ENCODE data around the gene IKZF4. TPM values are rescaled to one million over a fixed set of nuclear protein-coding genes. Genes with fewer than 3 reads are reported as not detected.

IKZF4 gene
- total RNA-seq, 2 experiments from 2014 or later = 2.5 to 5.0 TPM

- peaks cover 9% of the 10 kb centered on the region for H3K36me3 Mint-ChIP-seq (ENCODE audit: low read depth)
- H3K27ac ChIP-seq (ENCODE audit: low read depth in 1 of 2, low read length in 2 of 2) = peak overlapping the region; percentile 67 to 82
- peaks cover 17% of the 10 kb centered on the region for H3K4me1 Mint-ChIP-seq (ENCODE audit: low read depth)
- H3K9me3 Mint-ChIP-seq = no peaks in the 10 kb centered on the region
- H3K4me3 Mint-ChIP-seq = no peak overlapping the region
- ChIA-PET CTCF (interaction anchor here (0.9 to 2.9 kb wide), 6 partner anchors 23 to 664 kb away, joined by 3 to 18 read pairs (median 5); partner anchors contain the start of genes PYM1 and SUOX), POLR2A (interaction anchor here (0.7 to 2.9 kb wide), 52 partner anchors 8 to 1693 kb away, joined by 3 to 80 read pairs (median 6); partner anchors contain the start of genes BLOC1S1, CBX5, CNPY2 and DGKA)
- no peak overlapping the region for H3K27ac Mint-ChIP-seq
- peaks cover 12% of the 10 kb centered on the region for H3K36me3 ChIP-seq (ENCODE audit: insufficient read depth, low read length)
- intact Hi-C loops (cut with DNase I, micrococcal nuclease) = loop anchor here in 1 of 2 experiments (1.0 kb wide), 1 partner anchor 44 kb away; no protein-coding TSS in a partner anchor
- peak overlapping the region; percentile 68 for H3K4me3 ChIP-seq (ENCODE audit: low read length)
- peaks cover 27% of the 10 kb centered on the region for H3K4me1 ChIP-seq (ENCODE audit: insufficient read depth, low read length)
- TF ChIP-seq CTCF (IDR thresholded peaks at IDR 0.05) = no peak
- H3K9me3 ChIP-seq (ENCODE audit: control insufficient read depth in 1 of 2, insufficient read depth in 1 of 2, low read length in 2 of 2) = no peaks in the 10 kb centered on the region
- no peaks in the 10 kb centered on the region for H3K27me3 ChIP-seq (ENCODE audit: control insufficient read depth in 1 of 2, insufficient read depth in 2 of 2, low read length in 2 of 2)
- H3K27me3 Mint-ChIP-seq = no peaks in the 10 kb centered on the region
- ATAC-seq (ENCODE audit: poor library complexity) (no peak), DNase-seq (no peak)
Measured at GRCh38 chr12:55972911-55973598, 47.8 kb upstream of the IKZF4 start.

- no peak for TF ChIP-seq CTCF (IDR thresholded peaks at IDR 0.05)
- DNase-seq (peak; percentile 92 to 100 (median 96)), ATAC-seq (ENCODE audit: poor library complexity) (peak; percentile 86)
- Mint-ChIP-seq H3K4me3 (no peak within 1 kb of the TSS), H3K27me3 (no peaks in the 10 kb centered on the region), H3K9me3 (no peaks in the 10 kb centered on the region), H3K4me1 (ENCODE audit: low read depth) (peaks cover 18% of the 10 kb centered on the region), H3K27ac (no peak within 1 kb of the TSS), H3K36me3 (ENCODE audit: low read depth) (peaks cover 13% of the 10 kb centered on the region)
- peak within 1 kb of the TSS; percentile 82 to 86 for H3K27ac ChIP-seq (ENCODE audit: low read depth in 1 of 2, low read length in 2 of 2)
- ChIA-PET POLR2A (interaction anchor here (0.6 to 2.9 kb wide), 64 partner anchors 9 to 1693 kb away, joined by 3 to 80 read pairs (median 5); partner anchors contain the start of genes BLOC1S1, CBX5, CNPY2 and COQ10A), CTCF (interaction anchor here (0.9 to 2.9 kb wide), 10 partner anchors 22 to 663 kb away, joined by 3 to 18 read pairs (median 5); partner anchors contain the start of genes ORMDL2, PYM1, SARNP and SUOX)
- H3K27me3 ChIP-seq (ENCODE audit: control insufficient read depth in 1 of 2, insufficient read depth in 2 of 2, low read length in 2 of 2) = no peaks in the 10 kb centered on the region
- H3K4me1 ChIP-seq (ENCODE audit: insufficient read depth, low read length) = peaks cover 26% of the 10 kb centered on the region
- no peaks in the 10 kb centered on the region for H3K9me3 ChIP-seq (ENCODE audit: control insufficient read depth in 1 of 2, insufficient read depth in 1 of 2, low read length in 2 of 2)
- H3K36me3 ChIP-seq (ENCODE audit: insufficient read depth, low read length) = peaks cover 12% of the 10 kb centered on the region
- intact Hi-C loops (cut with DNase I, micrococcal nuclease) = loop anchor here (1.0 to 2.0 kb wide), 2 partner anchors 43 to 44 kb away; partner anchors contain the start of gene DGKA (in 1 of the 2)
- peak within 1 kb of the TSS; percentile 74 for H3K4me3 ChIP-seq (ENCODE audit: low read length)
Measured at GRCh38 chr12:55973599-55974307, 47.1 kb upstream of the IKZF4 start, which contains the start of gene RAB5B. Gene RAB5B (plus strand): TSS chr12:55974078. CDS start chr12:55986961, 12,883 bp downstream.

GRCh38 chr12:55974308-55974730, 46.5 kb upstream of the IKZF4 start:
- H3K9me3 Mint-ChIP-seq = no peaks in the 10 kb centered on the region
- peaks cover 23% of the 10 kb centered on the region for H3K4me1 Mint-ChIP-seq (ENCODE audit: low read depth)
- peak overlapping the region; percentile 62 to 86 for H3K27ac ChIP-seq (ENCODE audit: low read depth in 1 of 2, low read length in 2 of 2)
- peak in 8 of 14 experiments; percentile 19 to 67 (median 38) for DNase-seq
- H3K9me3 ChIP-seq (ENCODE audit: control insufficient read depth in 1 of 2, insufficient read depth in 1 of 2, low read length in 2 of 2) = no peaks in the 10 kb centered on the region
- H3K36me3 Mint-ChIP-seq (ENCODE audit: low read depth) = peaks cover 19% of the 10 kb centered on the region
- no peaks in the 10 kb centered on the region for H3K27me3 Mint-ChIP-seq
- no peaks in the 10 kb centered on the region for H3K27me3 ChIP-seq (ENCODE audit: control insufficient read depth in 1 of 2, insufficient read depth in 2 of 2, low read length in 2 of 2)
- no peak for ATAC-seq (ENCODE audit: poor library complexity)
- no peak for TF ChIP-seq CTCF (IDR thresholded peaks at IDR 0.05)
- ChIA-PET POLR2A (interaction anchor here (0.6 to 2.9 kb wide), 63 partner anchors 8 to 1694 kb away, joined by 3 to 80 read pairs (median 5); partner anchors contain the start of genes BLOC1S1, CBX5, CNPY2 and COQ10A), CTCF (interaction anchor here (0.8 to 2.9 kb wide), 10 partner anchors 22 to 662 kb away, joined by 3 to 18 read pairs (median 4); partner anchors contain the start of genes ORMDL2, PYM1, SARNP and SMARCC2)
- H3K4me3 ChIP-seq (ENCODE audit: low read length) = peak overlapping the region; percentile 74
- H3K36me3 ChIP-seq (ENCODE audit: insufficient read depth, low read length) = peaks cover 18% of the 10 kb centered on the region
- intact Hi-C loops (cut with DNase I, micrococcal nuclease) = loop anchor here in 1 of 2 experiments (2.0 kb wide), 1 partner anchor 44 kb away; the partner anchor contains the start of gene DGKA
- no peak overlapping the region for H3K4me3 Mint-ChIP-seq
- H3K4me1 ChIP-seq (ENCODE audit: insufficient read depth, low read length) = peaks cover 26% of the 10 kb centered on the region
- no peak overlapping the region for H3K27ac Mint-ChIP-seq

Data from CD4-positive, alpha-beta T cell (primary cell).